B cell (primary cell): ENCODE data around the gene LITAF. TPM values are rescaled to one million over a fixed set of nuclear protein-coding genes. Genes with fewer than 3 reads are reported as not detected.
"Not testable (repeated sequence)": the region's sequence is repeated elsewhere in the genome, so short reads cannot be mapped to it uniquely, and the experiment has no call there.

Experiments
- ATAC-seq: fragments of 200-7000 bp; cut with Tn5 transposase; one replicate; pipeline ENCODE4 v1.10.0; 2021; ENCODE audit warnings: low read depth, mild to moderate bottlenecking, moderate number of reproducible peaks, moderate library complexity
- CTCF ChIA-PET: fragments of 350-600 bp; sonication (Branson Sonifier 250); formaldehyde crosslinking; loops from one replicate; lab custom pipeline; 2021; ENCODE audit warnings: antibody characterized with exemption, inconsistent platforms; lab: Charles Lee
- POLR2A ChIA-PET: fragments of 350-600 bp; sonication (Branson Sonifier 250); formaldehyde crosslinking; loops from one replicate; lab custom pipeline; 2021; ENCODE audit warnings: antibody characterized with exemption; lab: Charles Lee
- DNase-seq: peaks from one replicate; pipeline ENCODE4 v3.0.0; 2013
- H2AFZ ChIP-seq: 2 replicates; pipeline ENCODE4 v1.6.1; 2012; ENCODE audit warnings: mild to moderate bottlenecking, low read depth, low read length; ENCODE audit not compliant: insufficient read depth, poor library complexity, severe bottlenecking
- H3K27ac ChIP-seq, 2 donors: 1 replicate in 1 of 2; 2 replicates in 1 of 2; pipeline ENCODE4 v1.5.1; 2012 to 2013; ENCODE audit warnings: low read length in 2 of 2, mild to moderate bottlenecking in 2 of 2, moderate library complexity in 1 of 2
- H3K27me3 ChIP-seq, 4 experiments: fragments of 200-600 bp in 1 of 4; sonication (generic) in 1 of 4; replicated peaks in 1 of 4; 1 replicate in 2 of 4; 2 replicates in 2 of 4; pipeline versions ENCODE4 v1.6.1 to v1.7.0; 2013 to 2016; ENCODE audit warnings: low read length in 3 of 4, mild to moderate bottlenecking in 2 of 4, mixed read lengths in 1 of 4, moderate library complexity in 1 of 4; ENCODE audit not compliant: insufficient read depth in 4 of 4, control insufficient read depth in 3 of 4; ENCODE audit errors: control extremely low read depth in 1 of 4
- H3K36me3 ChIP-seq, 2 experiments: replicated peaks in 1 of 2; 1 replicate in 1 of 2; 2 replicates in 1 of 2; pipeline versions ENCODE4 v1.6.1 to v1.7.1; 2013; ENCODE audit warnings: low read length in 1 of 2; ENCODE audit not compliant: insufficient read depth in 2 of 2, control insufficient read depth in 1 of 2; ENCODE audit errors: control extremely low read depth in 1 of 2, extremely low read depth in 1 of 2
- H3K4me1 ChIP-seq, 2 donors: fragments of 200-600 bp in 1 of 2; sonication (generic) in 1 of 2; 1 replicate in 1 of 2; 2 replicates in 1 of 2; pipeline versions ENCODE4 v1.5.1 to v1.6.1; 2013 to 2017; ENCODE audit warnings: low read length in 2 of 2; ENCODE audit not compliant: control insufficient read depth in 2 of 2, insufficient read depth in 2 of 2
- H3K4me2 ChIP-seq: replicated peaks from 2 replicates; pipeline ENCODE3; 2012; ENCODE audit warnings: mild to moderate bottlenecking, low read depth, low read length; ENCODE audit not compliant: poor library complexity, severe bottlenecking
- H3K4me3 ChIP-seq, 5 experiments: fragments of 200-600 bp in 1 of 5; sonication (generic) in 1 of 5; 1 replicate in 3 of 5; 2 replicates in 2 of 5; pipeline versions ENCODE4 v1.5.1 to v1.7.0; 2011 to 2016; ENCODE audit warnings: low read length in 4 of 5, mild to moderate bottlenecking in 4 of 5, low read depth in 2 of 5, control low read depth in 1 of 5, moderate library complexity in 1 of 5; ENCODE audit not compliant: insufficient read depth in 1 of 5; ENCODE audit errors: control extremely low read depth in 1 of 5, extremely low read depth in 1 of 5
- H3K79me2 ChIP-seq: fragments of 200-600 bp; sonication (generic); one replicate; pipeline ENCODE4 v1.6.0; 2016; ENCODE audit warnings: low read length; ENCODE audit not compliant: control insufficient read depth, insufficient read depth
- H3K9ac ChIP-seq: fragments of 200-600 bp; sonication (generic); 2 replicates; pipeline ENCODE4 v1.6.1; 2017; ENCODE audit warnings: mild to moderate bottlenecking, low read length, moderate library complexity
- H3K9me3 ChIP-seq, 3 donors: one replicate each; pipeline versions ENCODE4 v1.6.1 to v1.7.1; 2013; ENCODE audit warnings: low read length in 2 of 3; ENCODE audit not compliant: control insufficient read depth in 2 of 3, insufficient read depth in 1 of 3; ENCODE audit errors: control extremely low read depth in 1 of 3
- H4K20me1 ChIP-seq: 2 replicates; pipeline ENCODE4 v1.6.0; 2012; ENCODE audit warnings: mild to moderate bottlenecking, low read length; ENCODE audit not compliant: insufficient read depth, control insufficient read depth, poor library complexity, severe bottlenecking
- H3K27ac Mint-ChIP-seq: one replicate; pipeline ENCODE4 v1.8.0; 2021; ENCODE audit warnings: mixed read lengths
- H3K27me3 Mint-ChIP-seq: one replicate; pipeline ENCODE4 v1.8.0; 2021; ENCODE audit warnings: mixed read lengths
- H3K4me1 Mint-ChIP-seq: one replicate; pipeline ENCODE4 v1.8.0; 2021; ENCODE audit warnings: mixed read lengths
- H3K4me3 Mint-ChIP-seq: one replicate; pipeline ENCODE4 v1.8.0; 2021; ENCODE audit warnings: mixed read lengths
- H3K9me3 Mint-ChIP-seq: one replicate; pipeline ENCODE4 v1.8.0; 2022; ENCODE audit warnings: mixed read lengths; ENCODE audit not compliant: insufficient read depth
- EZH2 ChIP-seq: IDR thresholded peaks from 2 replicates; pipeline ENCODE4 v1.6.1; 2012; ENCODE audit warnings: borderline replicate concordance, low read depth, mild to moderate bottlenecking, moderate library complexity, low read length; ENCODE audit not compliant: insufficient read depth, poor library complexity, severe bottlenecking
- WGBS: methylation state at CpG from one replicate; pipeline ENCODE4 v1.1.5; 2013; ENCODE audit warnings: missing lambda C conversion rate; ENCODE audit not compliant: insufficient coverage; 5-methylcytosine and 5-hydroxymethylcytosine counted together
- intact Hi-C: fragments of 100-400 bp; cut with micrococcal nuclease; formaldehyde crosslinking; loops from one replicate; pipeline ENCODE4 v1.10.0; 2022
- polyA plus RNA-seq: library from polyadenylated mRNA; depleted of rRNA; stranded (reverse); fragments of >200 nt; gene quantifications from 2 replicates; pipeline ENCODE4 v1.2.3, GENCODE V29; 2012
- total RNA-seq, 2 donors: library from RNA; stranded (reverse); fragments of 120-200 nt in 1 of 2; gene quantifications; 1 replicate in 1 of 2; 2 replicates in 1 of 2; pipeline versions ENCODE4 v1.2.3 to v1.2.4, GENCODE V29; 2013 to 2022
- TF ChIP-seq, protein P1 (sequence below): fragments of 200-600 bp; IDR thresholded peaks from one replicate; pipeline ENCODE4 v1.8.0; 2022; ENCODE audit warnings: antibody characterized with exemption, mild to moderate bottlenecking

The LITAF gene
- total and polyA plus RNA-seq, 2 donors (not counting 1 experiment from before 2014, with no cell fraction given) = 93.6 to 125 TPM

- Mint-ChIP-seq H3K27me3 (no peaks in the 10 kb centered on the region), H3K4me3 (no peak overlapping the region), H3K27ac (no peak overlapping the region), H3K4me1 (peaks cover 11% of the 10 kb centered on the region), H3K9me3 (no peaks in the 10 kb centered on the region)
- Histone ChIP-seq H3K36me3 (no peaks in the 10 kb centered on the region), H3K9me3 (no peaks in the 10 kb centered on the region), H3K4me3 (no peak overlapping the region), H3K4me2 (no peak overlapping the region), H3K27me3 (no peaks in the 10 kb centered on the region), H3K4me1 (peaks cover 0 to 6% of the 10 kb centered on the region in 2 donors), H3K9ac (no peak overlapping the region), H2AFZ (no peak overlapping the region), H3K27ac (no peak overlapping the region), H4K20me1 (no peaks in the 10 kb centered on the region), H3K79me2 (no peaks in the 10 kb centered on the region)
- ChIA-PET POLR2A (interaction anchor here (0.6 to 1.4 kb wide), 2 partner anchors 9 to 214 kb away, joined by 5 to 6 read pairs; no protein-coding TSS in a partner anchor), CTCF (interaction anchor here (0.9 to 1.5 kb wide), 2 partner anchors 11 to 45 kb away, joined by 3 to 4 read pairs; no protein-coding TSS in a partner anchor)
- intact Hi-C loops = no loop called here
- ATAC-seq = no peak
- DNase-seq = no peak
- TF ChIP-seq, protein P1, sequence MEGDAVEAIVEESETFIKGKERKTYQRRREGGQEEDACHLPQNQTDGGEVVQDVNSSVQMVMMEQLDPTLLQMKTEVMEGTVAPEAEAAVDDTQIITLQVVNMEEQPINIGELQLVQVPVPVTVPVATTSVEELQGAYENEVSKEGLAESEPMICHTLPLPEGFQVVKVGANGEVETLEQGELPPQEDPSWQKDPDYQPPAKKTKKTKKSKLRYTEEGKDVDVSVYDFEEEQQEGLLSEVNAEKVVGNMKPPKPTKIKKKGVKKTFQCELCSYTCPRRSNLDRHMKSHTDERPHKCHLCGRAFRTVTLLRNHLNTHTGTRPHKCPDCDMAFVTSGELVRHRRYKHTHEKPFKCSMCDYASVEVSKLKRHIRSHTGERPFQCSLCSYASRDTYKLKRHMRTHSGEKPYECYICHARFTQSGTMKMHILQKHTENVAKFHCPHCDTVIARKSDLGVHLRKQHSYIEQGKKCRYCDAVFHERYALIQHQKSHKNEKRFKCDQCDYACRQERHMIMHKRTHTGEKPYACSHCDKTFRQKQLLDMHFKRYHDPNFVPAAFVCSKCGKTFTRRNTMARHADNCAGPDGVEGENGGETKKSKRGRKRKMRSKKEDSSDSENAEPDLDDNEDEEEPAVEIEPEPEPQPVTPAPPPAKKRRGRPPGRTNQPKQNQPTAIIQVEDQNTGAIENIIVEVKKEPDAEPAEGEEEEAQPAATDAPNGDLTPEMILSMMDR = no peak
- no peak for TF ChIP-seq EZH2
- 86% methylated on average over 2 of the region's 4 CpGs for WGBS
Observed at GRCh38 chr16:11596572-11597226, 10.0 kb upstream of the LITAF start.

DNA sequence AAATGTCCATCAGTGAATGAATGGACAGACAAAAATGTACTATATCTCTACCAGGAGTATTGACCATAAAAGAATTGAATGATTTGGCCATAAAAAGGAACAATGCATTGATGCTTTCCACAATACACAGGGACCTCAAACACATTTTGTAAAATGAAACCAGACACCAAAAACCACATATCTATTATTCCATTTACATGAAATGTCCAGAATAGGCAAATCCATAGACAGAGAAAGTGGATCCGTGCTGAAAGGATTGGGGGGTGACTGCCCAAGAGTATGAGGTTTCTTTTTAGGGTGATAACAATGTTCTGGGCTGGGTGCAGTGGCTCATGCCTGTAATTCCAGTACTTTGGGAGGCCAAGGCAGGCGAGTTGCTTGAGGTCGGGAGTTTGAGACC, 6.9 kb upstream of the LITAF start:
- H3K27ac Mint-ChIP-seq = no peak overlapping the region
- no peak overlapping the region for H3K9ac ChIP-seq
- H3K36me3 ChIP-seq = no peaks in the 10 kb centered on the region
- intact Hi-C loops = no loop called here
- ChIA-PET POLR2A (interaction anchor here (0.7 kb wide), 1 partner anchor 75 kb away, joined by 5 read pairs; the partner anchor contains the start of gene SNN), CTCF (no interaction called here)
- no peaks in the 10 kb centered on the region for H3K9me3 ChIP-seq
- no peak for DNase-seq
- no peak overlapping the region for H3K27ac ChIP-seq
- no peaks in the 10 kb centered on the region for H4K20me1 ChIP-seq
- H3K4me1 Mint-ChIP-seq = peaks cover 11% of the 10 kb centered on the region
- no peaks in the 10 kb centered on the region for H3K27me3 Mint-ChIP-seq
- TF ChIP-seq, protein P1 = no peak
- TF ChIP-seq EZH2 = no peak
- H3K79me2 ChIP-seq = no peaks in the 10 kb centered on the region
- H3K4me2 ChIP-seq = no peak overlapping the region
- no peak overlapping the region for H3K4me3 ChIP-seq
- no peaks in the 10 kb centered on the region for H3K27me3 ChIP-seq
- peaks cover 0 to 4% of the 10 kb centered on the region in 2 donors for H3K4me1 ChIP-seq
- no peak overlapping the region for H2AFZ ChIP-seq
- H3K9me3 Mint-ChIP-seq = no peaks in the 10 kb centered on the region
- WGBS = 89% methylated on average over 1 of the region's 3 CpGs
- no peak for ATAC-seq
- H3K4me3 Mint-ChIP-seq = no peak overlapping the region

DNA sequence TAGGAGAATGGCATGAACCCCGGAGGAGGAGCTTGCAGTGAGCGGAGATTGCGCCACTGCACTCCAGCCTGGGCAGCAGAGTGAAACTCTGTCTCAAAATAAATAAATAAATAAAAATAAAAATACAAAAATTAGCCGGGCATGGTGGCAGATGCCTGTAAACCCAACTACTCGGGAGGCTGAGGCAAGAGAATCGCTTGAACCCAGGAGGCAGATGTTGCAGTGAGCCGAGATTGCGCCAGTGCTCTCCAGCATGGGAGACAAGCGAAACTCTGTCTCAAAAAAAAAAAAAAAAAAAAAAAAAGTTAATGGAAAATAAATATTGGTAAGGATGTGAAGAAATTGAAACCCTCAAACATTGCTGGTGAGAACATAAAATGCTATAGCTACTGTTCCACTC, 6.4 kb upstream of the LITAF start:
- WGBS = no CpG with 5 or more reads among the region's 9 CpGs
- H4K20me1 ChIP-seq, H3K9ac ChIP-seq, ATAC-seq, DNase-seq, H3K4me1 ChIP-seq, H3K27ac Mint-ChIP-seq, H3K27me3 Mint-ChIP-seq, CTCF ChIA-PET, H3K27me3 ChIP-seq, H3K9me3 ChIP-seq, H3K4me3 ChIP-seq, H3K27ac ChIP-seq, H3K79me2 ChIP-seq, H3K4me1 Mint-ChIP-seq, H2AFZ ChIP-seq, H3K36me3 ChIP-seq, H3K9me3 Mint-ChIP-seq, H3K4me3 Mint-ChIP-seq, intact Hi-C loops, H3K4me2 ChIP-seq: not testable (repeated sequence)
- POLR2A ChIA-PET = interaction anchor here (0.7 to 1.0 kb wide), 2 partner anchors 12 to 75 kb away, joined by 5 to 6 read pairs; partner anchors contain the start of gene SNN
